ENCODE data around the gene VARS2.

Gene VARS2

GRCh38 chr6:30890646-30891449, 23.2 kb upstream of the VARS2 start:
- no peak overlapping the region for H3K4me3 ChIP-seq (ENCODE audit: low read depth in 1 of 2, low read length in 1 of 2)
- peaks cover 91% of the 10 kb centered on the region for H3K27me3 ChIP-seq
- no peaks in the 10 kb centered on the region for H3K4me1 ChIP-seq (ENCODE audit: control insufficient read depth in 1 of 2, insufficient read depth in 1 of 2, low read depth in 1 of 2, low read length in 1 of 2)
- H3K9me3 ChIP-seq: no peaks in the 10 kb centered on the region
- no peaks in the 10 kb centered on the region for H3K36me3 ChIP-seq
- no peak for TF ChIP-seq CTCF (IDR thresholded peaks at IDR 0.05)
- H3K27ac ChIP-seq: no peak overlapping the region

GRCh38 chr6:30891450-30891723, 22.7 kb upstream of the VARS2 start:
- Histone ChIP-seq H3K9me3 (no peaks in the 10 kb centered on the region), H3K4me3 (ENCODE audit: low read depth in 1 of 2, low read length in 1 of 2) (no peak overlapping the region), H3K27ac (no peak overlapping the region), H3K36me3 (no peaks in the 10 kb centered on the region), H3K27me3 (peaks cover 86% of the 10 kb centered on the region), H3K4me1 (ENCODE audit: control insufficient read depth in 1 of 2, insufficient read depth in 1 of 2, low read depth in 1 of 2, low read length in 1 of 2) (no peaks in the 10 kb centered on the region)
- no peak for TF ChIP-seq CTCF (IDR thresholded peaks at IDR 0.05)

- Histone ChIP-seq H3K36me3 (no peaks in the 10 kb centered on the region), H3K9me3 (no peaks in the 10 kb centered on the region), H3K27me3 (peaks cover 81% of the 10 kb centered on the region), H3K27ac (no peak overlapping the region), H3K4me3 (ENCODE audit: low read depth in 1 of 2, low read length in 1 of 2) (no peak overlapping the region), H3K4me1 (ENCODE audit: control insufficient read depth in 1 of 2, insufficient read depth in 1 of 2, low read depth in 1 of 2, low read length in 1 of 2) (no peaks in the 10 kb centered on the region)
- TF ChIP-seq CTCF (IDR thresholded peaks at IDR 0.05): no peak
Measured at GRCh38 chr6:30891816-30892538, 22.1 kb upstream of the VARS2 start.

- Histone ChIP-seq H3K9me3 (no peaks in the 10 kb centered on the region), H3K27me3 (peaks cover 69% of the 10 kb centered on the region), H3K4me1 (ENCODE audit: control insufficient read depth in 1 of 2, insufficient read depth in 1 of 2, low read depth in 1 of 2, low read length in 1 of 2) (no peaks in the 10 kb centered on the region), H3K4me3 (ENCODE audit: low read depth in 1 of 2, low read length in 1 of 2) (no peak overlapping the region), H3K27ac (no peak overlapping the region), H3K36me3 (no peaks in the 10 kb centered on the region)
- TF ChIP-seq CTCF (IDR thresholded peaks at IDR 0.05): no peak
Measured at GRCh38 chr6:30893001-30893591, 20.9 kb upstream of the VARS2 start.

GRCh38 chr6:30893666-30894065, 20.4 kb upstream of the VARS2 start:
- Histone ChIP-seq H3K27me3 (peaks cover 64% of the 10 kb centered on the region), H3K9me3 (no peaks in the 10 kb centered on the region), H3K4me3 (ENCODE audit: low read depth in 1 of 2, low read length in 1 of 2) (no peak overlapping the region), H3K36me3 (no peaks in the 10 kb centered on the region), H3K4me1 (ENCODE audit: control insufficient read depth in 1 of 2, insufficient read depth in 1 of 2, low read depth in 1 of 2, low read length in 1 of 2) (no peaks in the 10 kb centered on the region), H3K27ac (no peak overlapping the region)
- TF ChIP-seq CTCF (IDR thresholded peaks at IDR 0.05): no peak

Measured in neutrophil (primary cell).